Upper lobe of left lung (tissue), 6 donors: Measurements from ENCODE around the gene PALLD. TPM values are rescaled to one million over a fixed set of nuclear protein-coding genes. Genes with fewer than 3 reads are reported as not detected.

ENCODE experiments used
- ATAC-seq, 2 donors: fragments of 200-7000 bp; cut with Tn5 transposase; one replicate each; pipeline ENCODE4 v1.9.1; 2022; ENCODE audit warnings: mild to moderate bottlenecking in 2 of 2, moderate library complexity in 2 of 2; ENCODE audit not compliant: low FRiP score in 2 of 2
- DNase-seq, 2 donors: peaks; one replicate each; pipeline ENCODE4 v3.0.0-alpha.2; 2019 to 2020
- H3K27ac ChIP-seq, 4 donors: fragments of 200-600 bp; sonication (generic); one replicate each; pipeline ENCODE4 v1.5.1; 2016 to 2019
- H3K27me3 ChIP-seq, 4 donors: fragments of 200-600 bp; sonication (generic); one replicate each; pipeline ENCODE4 v1.5.1; 2017 to 2019
- H3K36me3 ChIP-seq, 4 donors: fragments of 200-600 bp; sonication (generic); one replicate each; pipeline ENCODE4 v1.5.1; 2016 to 2019
- H3K4me1 ChIP-seq, 4 donors: fragments of 200-600 bp; sonication (generic); one replicate each; pipeline ENCODE4 v1.5.1; 2018 to 2019
- H3K4me3 ChIP-seq, 4 donors: fragments of 200-600 bp; sonication (generic); one replicate each; pipeline ENCODE4 v1.5.1; 2017 to 2019; ENCODE audit warnings: mild to moderate bottlenecking in 2 of 4, moderate library complexity in 1 of 4
- H3K9me3 ChIP-seq, 4 donors: fragments of 200-600 bp; sonication (generic); one replicate each; pipeline ENCODE4 v1.5.1; 2018 to 2019
- CTCF ChIP-seq, 6 experiments: fragments of 450-650 bp in 4 of 6; fragments of 200-600 bp in 2 of 6; sonication (generic) in 2 of 6; IDR thresholded peaks; one replicate each; pipeline ENCODE4 v1.5.1; 2016 to 2019; ENCODE audit warnings: antibody characterized with exemption in 6 of 6
- EP300 ChIP-seq, 4 donors: sonication (generic); formaldehyde crosslinking; IDR thresholded peaks; one replicate each; pipeline ENCODE4 v1.5.1; 2017; ENCODE audit warnings: antibody characterized with exemption in 4 of 4, control low read depth in 2 of 4
- POLR2A ChIP-seq, 4 donors: fragments of 450-650 bp; IDR thresholded peaks; one replicate each; pipeline ENCODE4 v1.5.1; 2016 to 2017; ENCODE audit warnings: antibody characterized with exemption in 4 of 4, mild to moderate bottlenecking in 2 of 4
- POLR2AphosphoS5 ChIP-seq, 2 donors: sonication (generic); formaldehyde crosslinking; IDR thresholded peaks; one replicate each; pipeline ENCODE4 v1.5.1; 2017; ENCODE audit warnings: antibody characterized with exemption in 2 of 2
- whole genome bisulfite sequencing, 2 donors: methylation state at CpG; one replicate each; pipeline ENCODE4 v1.1.5; 2017 to 2018; 5-methylcytosine and 5-hydroxymethylcytosine counted together
- total RNA-seq, 6 donors: library from RNA; depleted of rRNA in 4 of 6; stranded (reverse); fragments of >200 nt in 4 of 6; gene quantifications; one replicate each; pipeline versions ENCODE4 v1.1.0 to v1.2.1, GENCODE V29; 2016 to 2021
- donor health status: DM: no; HTN: no; CAD: no; lungs with moderate emphysema.
- donor health status: DM: no; HTN: yes; CAD: no; lungs with severe emphysema.

Gene PALLD
- total RNA-seq, 6 donors from 2014 or later: 63.9 to 175 (median 134) TPM

GRCh38 chr4:168773388-168774195 is 276.7 kb downstream of the PALLD start:
- no peaks in the 10 kb centered on the region for H3K36me3 ChIP-seq
- peak in 1 of 2 donors; percentile 46 for DNase-seq
- H3K4me1 ChIP-seq: no peaks in the 10 kb centered on the region
- H3K4me3 ChIP-seq: no peak overlapping the region
- no peak for ATAC-seq
- peaks cover 0 to 7% (median 2%) of the 10 kb centered on the region in 4 donors for H3K9me3 ChIP-seq
- 76 to 79% methylated on average over 12 of the region's 12 CpGs for WGBS, 2 donors
- no peak overlapping the region for H3K27ac ChIP-seq
- no peaks in the 10 kb centered on the region for H3K27me3 ChIP-seq
- TF ChIP-seq EP300 (IDR thresholded peaks at IDR 0.05) (no peak), POLR2A (IDR thresholded peaks at IDR 0.05) (no peak), POLR2AphosphoS5 (IDR thresholded peaks at IDR 0.05) (no peak), CTCF (IDR thresholded peaks at IDR 0.05) (no peak)

DNA sequence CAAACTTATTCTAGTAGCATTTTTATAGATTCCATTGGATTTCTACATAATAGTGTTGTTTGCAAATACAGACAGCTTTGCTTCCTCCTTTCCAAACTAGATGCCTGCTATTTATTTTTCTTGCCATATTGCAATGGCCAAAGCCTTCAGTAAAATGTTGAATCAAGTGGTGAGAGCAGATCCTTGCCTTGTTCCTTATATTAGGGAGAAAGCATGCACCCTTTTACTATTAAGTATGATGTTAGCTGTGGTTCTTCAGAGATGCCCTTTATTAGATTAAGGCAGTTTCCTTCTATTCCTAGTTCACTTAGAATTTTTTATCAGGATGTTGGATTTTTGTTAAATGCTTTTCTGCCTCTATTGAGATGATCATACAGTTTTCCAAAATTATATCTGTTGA is 279.5 kb downstream of the PALLD start:
- Histone ChIP-seq H3K9me3 (peaks cover 0 to 7% (median 2%) of the 10 kb centered on the region in 4 donors), H3K4me1 (no peaks in the 10 kb centered on the region), H3K27me3 (no peaks in the 10 kb centered on the region), H3K27ac (no peak overlapping the region), H3K4me3 (no peak overlapping the region), H3K36me3 (no peaks in the 10 kb centered on the region)
- DNase-seq: no peak
- TF ChIP-seq POLR2A (IDR thresholded peaks at IDR 0.05) (no peak), POLR2AphosphoS5 (IDR thresholded peaks at IDR 0.05) (no peak), CTCF (IDR thresholded peaks at IDR 0.05) (no peak), EP300 (IDR thresholded peaks at IDR 0.05) (no peak)
- no peak for ATAC-seq

GRCh38 chr4:168777277-168777965 is 280.6 kb downstream of the PALLD start:
- WGBS, 2 donors: 58 to 61% methylated on average over 4 of the region's 4 CpGs
- ATAC-seq: no peak
- H3K27ac ChIP-seq: no peak overlapping the region

DNA sequence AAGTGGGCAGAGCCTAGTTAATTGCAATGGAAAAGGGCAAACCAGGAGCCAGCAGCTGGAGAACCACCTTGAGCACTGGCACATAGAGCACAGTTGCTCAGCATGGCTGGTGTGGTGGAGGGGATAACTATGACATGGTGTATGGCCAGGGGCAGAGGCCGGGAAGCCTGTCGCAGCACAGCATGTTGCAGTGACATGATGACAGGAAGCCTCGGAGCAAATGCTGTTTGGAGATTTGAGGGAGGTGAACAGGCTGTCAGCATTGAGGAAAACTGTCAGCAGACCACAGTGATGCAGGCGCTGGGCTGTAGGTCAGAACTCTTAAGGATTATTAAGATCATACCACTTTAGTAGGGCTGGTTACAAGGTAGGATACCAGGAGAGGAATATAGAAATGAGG is 284.5 kb downstream of the PALLD start:
- DNase-seq: no peak
- H3K36me3 ChIP-seq: no peaks in the 10 kb centered on the region
- no peaks in the 10 kb centered on the region for H3K27me3 ChIP-seq
- peaks cover 0 to 2% (median under 1%) of the 10 kb centered on the region in 4 donors for H3K9me3 ChIP-seq
- no peak for ATAC-seq
- H3K4me1 ChIP-seq: no peaks in the 10 kb centered on the region
- 81 to 82% methylated on average over 4 of the region's 4 CpGs for WGBS, 2 donors
- no peak overlapping the region for H3K4me3 ChIP-seq
- H3K27ac ChIP-seq: no peak overlapping the region
- TF ChIP-seq CTCF (IDR thresholded peaks at IDR 0.05) (no peak), POLR2AphosphoS5 (IDR thresholded peaks at IDR 0.05) (no peak), EP300 (IDR thresholded peaks at IDR 0.05) (no peak), POLR2A (IDR thresholded peaks at IDR 0.05) (no peak)

More at GRCh38 chr4:168777277-168777965, 280.6 kb downstream of the PALLD start:
- no peaks in the 10 kb centered on the region for H3K27me3 ChIP-seq
- no peak overlapping the region for H3K4me3 ChIP-seq
- peaks cover 0 to 7% (median 2%) of the 10 kb centered on the region in 4 donors for H3K9me3 ChIP-seq
- no peaks in the 10 kb centered on the region for H3K36me3 ChIP-seq
- TF ChIP-seq CTCF (IDR thresholded peaks at IDR 0.05) (no peak), POLR2A (IDR thresholded peaks at IDR 0.05) (no peak), POLR2AphosphoS5 (IDR thresholded peaks at IDR 0.05) (no peak), EP300 (IDR thresholded peaks at IDR 0.05) (no peak)
- no peak for DNase-seq
- no peaks in the 10 kb centered on the region for H3K4me1 ChIP-seq
